ENCODE data around the gene MCOLN1. TPM values are rescaled to one million over a fixed set of nuclear protein-coding genes. Genes with fewer than 3 reads are reported as not detected.
"Not testable (repeated sequence)": the region's sequence is repeated elsewhere in the genome, so short reads cannot be mapped to it uniquely, and the experiment has no call there.

The MCOLN1 gene
- total RNA-seq, 2 donors from 2014 or later, result 22.2 to 31.6 TPM

- ATAC-seq (peak; percentile 81), DNase-seq (peak; percentile 95 to 99)
- intact Hi-C loops (cut with DNase I, micrococcal nuclease), result loop anchor here in 1 of 2 donors (10.0 kb wide), 1 partner anchor 181 kb away; no protein-coding TSS in a partner anchor
Measured at GRCh38 chr19:7535047-7535997, 12.9 kb downstream of the MCOLN1 start, which contains the start of gene PNPLA6. Gene PNPLA6 (plus strand): TSS chr19:7535717. CDS start chr19:7535789, 72 bp downstream.

DNA sequence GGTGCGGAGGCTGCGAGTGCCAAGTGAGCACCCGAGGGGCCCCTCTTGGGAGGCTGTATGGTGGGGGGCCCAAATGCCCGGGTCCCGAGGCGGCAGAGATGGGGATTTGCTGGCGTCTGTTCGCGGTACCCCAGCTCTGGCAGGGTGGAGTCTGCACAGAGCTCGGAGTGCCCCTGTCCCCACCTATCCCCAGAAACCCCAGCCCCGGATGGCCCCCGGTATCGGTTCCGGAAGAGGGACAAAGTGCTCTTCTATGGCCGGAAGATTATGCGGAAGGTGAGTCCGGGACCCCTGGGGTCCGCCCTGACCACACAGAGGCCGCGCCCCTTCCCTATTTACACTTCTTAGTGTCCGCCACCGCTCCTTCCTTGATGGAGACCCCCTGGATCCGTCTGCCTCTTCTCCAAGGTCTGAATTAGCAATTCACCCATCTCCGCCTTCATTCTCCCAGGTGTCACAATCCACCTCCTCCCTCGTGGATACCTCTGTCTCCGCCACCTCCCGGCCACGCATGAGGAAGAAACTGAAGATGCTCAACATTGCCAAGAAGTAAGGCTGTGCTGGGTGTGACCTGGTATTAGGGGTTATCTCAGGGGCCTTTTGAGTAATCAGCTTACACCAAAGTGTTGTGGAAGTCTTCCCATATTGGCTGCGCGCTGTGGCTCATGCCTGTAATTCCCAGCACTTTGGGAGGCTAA lies 13.7 kb downstream of the MCOLN1 start:
- intact Hi-C loops (cut with DNase I, micrococcal nuclease), result loop anchor here in 1 of 2 donors (10.0 kb wide), 1 partner anchor 181 kb away; no protein-coding TSS in a partner anchor
- ATAC-seq (peak; percentile 0), DNase-seq (peak; percentile 46 to 49)

GRCh38 chr19:7538990-7539389 lies 16.6 kb downstream of the MCOLN1 start:
- not testable (repeated sequence) for DNase-seq, ATAC-seq
- intact Hi-C loops (cut with DNase I, micrococcal nuclease), result loop anchor here in 1 of 2 donors (10.0 kb wide), 1 partner anchor 184 kb away; no protein-coding TSS in a partner anchor

DNA sequence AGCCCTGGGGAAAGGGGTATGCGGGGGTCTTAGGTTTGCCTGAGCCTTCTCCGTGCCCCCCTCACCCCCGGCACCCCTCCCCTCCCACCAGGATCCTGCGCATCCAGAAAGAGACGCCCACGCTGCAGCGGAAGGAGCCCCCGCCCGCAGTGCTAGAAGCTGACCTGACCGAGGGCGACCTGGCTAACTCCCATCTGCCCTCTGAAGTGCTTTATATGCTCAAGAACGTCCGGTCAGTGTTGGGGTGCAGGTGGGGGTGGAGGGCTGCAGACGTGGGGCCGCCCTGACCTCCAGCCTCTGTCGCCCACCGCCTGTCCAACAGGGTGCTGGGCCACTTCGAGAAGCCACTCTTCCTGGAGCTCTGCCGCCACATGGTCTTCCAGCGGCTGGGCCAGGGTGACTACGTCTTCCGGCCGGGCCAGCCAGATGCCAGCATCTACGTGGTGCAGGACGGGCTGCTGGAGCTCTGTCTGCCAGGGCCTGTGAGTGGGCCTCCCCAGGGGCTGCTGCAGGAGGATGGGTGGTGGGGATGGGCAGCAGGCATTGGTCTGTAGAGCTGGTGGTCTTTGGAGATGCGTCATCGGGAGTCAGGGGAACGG lies 17.5 kb downstream of the MCOLN1 start:
- no peak for ATAC-seq
- intact Hi-C loops (cut with DNase I, micrococcal nuclease), result loop anchor here in 1 of 2 donors (10.0 kb wide), 1 partner anchor 185 kb away; no protein-coding TSS in a partner anchor

GRCh38 chr19:7540761-7541474 lies 18.5 kb downstream of the MCOLN1 start:
- no peak for ATAC-seq
- intact Hi-C loops (cut with DNase I, micrococcal nuclease), result no loop called here
- DNase-seq, result no peak

More for the DNA sequence above, 17.5 kb downstream of the MCOLN1 start:
- DNase-seq, result no peak

- DNase-seq, result no peak
- no peak for ATAC-seq
- intact Hi-C loops (cut with DNase I, micrococcal nuclease), result no loop called here
Measured at GRCh38 chr19:7541475-7541824, 19.0 kb downstream of the MCOLN1 start.

DNA sequence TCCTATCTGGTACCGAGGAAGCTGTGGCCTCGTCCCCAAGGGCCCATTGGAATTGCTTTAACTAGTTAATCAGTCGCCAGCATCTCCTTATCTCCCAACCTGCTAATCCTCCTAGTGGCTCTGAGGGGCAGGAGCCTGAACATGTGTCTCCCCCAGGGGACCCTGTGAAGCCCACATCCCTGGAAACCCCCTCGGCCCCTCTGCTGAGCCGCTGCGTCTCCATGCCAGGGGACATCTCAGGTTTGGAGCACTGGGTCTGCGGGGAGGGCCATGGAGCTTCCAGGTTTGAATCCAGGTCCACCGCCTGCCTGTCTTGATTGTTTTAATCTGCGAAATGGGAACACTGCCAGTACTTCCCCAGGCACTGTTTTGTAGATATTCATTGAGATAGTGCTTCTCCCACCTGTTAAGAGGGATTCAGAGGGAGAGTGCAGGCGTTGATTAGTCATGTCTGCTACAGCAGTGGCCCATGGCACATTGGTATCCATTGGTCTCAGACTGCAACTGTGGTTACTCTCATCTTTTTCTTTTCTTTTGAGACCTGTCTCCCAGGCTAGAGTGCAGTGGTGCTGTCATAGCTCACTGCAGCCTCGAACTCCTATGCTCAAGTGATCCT lies 19.5 kb downstream of the MCOLN1 start:
- intact Hi-C loops (cut with DNase I, micrococcal nuclease), result no loop called here
- DNase-seq, result no peak
- no peak for ATAC-seq

- DNase-seq (no peak), ATAC-seq (no peak)
- intact Hi-C loops (cut with DNase I, micrococcal nuclease), result no loop called here
Measured at GRCh38 chr19:7542556-7543348, 20.3 kb downstream of the MCOLN1 start.

DNA sequence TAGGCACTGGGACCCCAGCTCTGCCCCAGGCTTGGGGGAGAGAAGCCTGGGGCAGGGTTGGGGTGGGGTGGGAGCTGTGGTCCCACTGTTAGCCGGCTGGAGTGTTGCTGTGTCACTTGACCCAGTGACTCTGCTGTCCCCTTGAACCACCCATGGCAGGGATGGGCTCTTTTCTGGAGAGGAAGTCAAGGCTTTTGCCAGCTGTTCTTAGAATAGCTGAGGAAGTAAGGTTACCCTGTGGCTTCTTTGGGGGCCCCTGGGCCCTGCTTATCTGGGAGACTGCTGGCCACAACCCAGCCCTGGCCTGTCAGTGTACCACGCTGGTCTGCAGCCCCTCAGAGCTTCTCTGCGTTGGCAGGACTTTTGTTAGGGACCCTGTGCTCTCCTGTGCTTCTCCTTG lies 22.2 kb downstream of the MCOLN1 start:
- no peak for ATAC-seq
- no peak for DNase-seq
- intact Hi-C loops (cut with DNase I, micrococcal nuclease), result no loop called here

DNA sequence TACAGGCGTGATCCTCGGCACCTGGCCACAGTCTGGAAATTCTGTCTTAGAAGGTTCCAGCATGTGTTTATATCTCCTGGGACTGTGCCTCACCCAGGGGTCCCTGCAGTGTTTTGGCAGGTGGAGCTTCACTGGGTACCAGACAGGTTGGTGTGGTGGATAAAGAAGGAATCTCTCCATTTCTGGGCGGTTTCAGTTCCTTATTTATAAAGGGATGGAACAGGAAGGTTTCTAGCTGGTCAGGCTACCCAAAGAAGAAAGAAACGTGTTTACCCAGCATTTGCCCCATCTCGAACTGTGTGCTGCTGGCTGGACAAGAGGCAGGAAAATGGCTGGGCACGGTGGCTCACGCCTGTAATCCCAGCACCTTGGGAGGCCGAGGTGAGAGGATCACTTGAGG lies 22.9 kb downstream of the MCOLN1 start:
- no peak for DNase-seq
- ATAC-seq, result no peak
- intact Hi-C loops (cut with DNase I, micrococcal nuclease), result no loop called here

GRCh38 chr19:7545904-7546303 lies 23.5 kb downstream of the MCOLN1 start:
- intact Hi-C loops (cut with DNase I, micrococcal nuclease), result no loop called here
- ATAC-seq, result peak; percentile 84
- DNase-seq, result no peak

DNA sequence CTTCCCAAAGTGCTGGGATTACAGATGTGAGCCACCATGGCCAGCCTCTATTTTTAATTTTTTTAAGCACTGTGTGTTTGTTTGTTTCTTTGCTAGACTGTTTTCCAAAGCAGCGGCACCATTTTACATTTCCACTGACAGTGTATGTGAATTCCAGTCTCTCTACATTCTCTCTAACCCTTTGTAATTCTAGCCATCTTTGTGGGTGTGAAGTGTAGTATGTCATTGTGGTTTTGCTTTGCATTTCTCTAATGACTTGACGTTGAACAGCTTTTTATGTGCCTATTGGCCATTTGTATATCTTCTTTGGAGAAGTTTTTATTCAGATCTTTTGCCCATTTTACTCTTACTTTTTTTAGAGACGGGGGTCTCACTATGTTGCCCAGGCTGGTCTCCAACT lies 24.7 kb downstream of the MCOLN1 start:
- DNase-seq (no peak), ATAC-seq (no peak)
- intact Hi-C loops (cut with DNase I, micrococcal nuclease), result no loop called here

- intact Hi-C loops (cut with DNase I, micrococcal nuclease), result no loop called here
- ATAC-seq, result no peak
- DNase-seq, result no peak
Measured at GRCh38 chr19:7549429-7550148, 27.2 kb downstream of the MCOLN1 start.

DNA sequence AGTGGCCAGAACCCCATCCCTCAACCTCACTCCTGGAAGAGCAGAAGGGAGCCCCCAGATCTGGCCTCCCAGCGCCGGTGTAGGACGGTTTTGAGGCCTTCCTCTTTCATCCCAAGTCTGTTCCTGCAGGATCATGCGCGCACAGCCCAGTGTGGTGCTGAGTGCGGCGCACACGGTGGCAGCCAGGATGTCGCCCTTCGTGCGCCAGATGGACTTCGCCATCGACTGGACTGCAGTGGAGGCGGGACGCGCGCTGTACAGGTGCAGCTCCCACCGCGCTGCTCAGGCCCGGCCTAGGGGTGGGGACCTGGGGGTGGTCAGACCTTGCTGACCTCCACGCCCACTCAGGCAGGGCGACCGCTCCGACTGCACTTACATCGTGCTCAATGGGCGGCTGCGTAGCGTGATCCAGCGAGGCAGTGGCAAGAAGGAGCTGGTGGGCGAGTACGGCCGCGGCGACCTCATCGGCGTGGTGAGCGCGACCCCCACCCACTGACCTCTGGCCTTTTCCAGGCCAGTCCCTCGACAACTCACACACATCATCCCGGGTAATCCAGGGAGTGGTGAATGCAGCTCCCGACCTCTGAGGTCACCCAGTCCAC lies 27.8 kb downstream of the MCOLN1 start:
- intact Hi-C loops (cut with DNase I, micrococcal nuclease), result no loop called here
- no peak for ATAC-seq
- DNase-seq, result no peak

DNA sequence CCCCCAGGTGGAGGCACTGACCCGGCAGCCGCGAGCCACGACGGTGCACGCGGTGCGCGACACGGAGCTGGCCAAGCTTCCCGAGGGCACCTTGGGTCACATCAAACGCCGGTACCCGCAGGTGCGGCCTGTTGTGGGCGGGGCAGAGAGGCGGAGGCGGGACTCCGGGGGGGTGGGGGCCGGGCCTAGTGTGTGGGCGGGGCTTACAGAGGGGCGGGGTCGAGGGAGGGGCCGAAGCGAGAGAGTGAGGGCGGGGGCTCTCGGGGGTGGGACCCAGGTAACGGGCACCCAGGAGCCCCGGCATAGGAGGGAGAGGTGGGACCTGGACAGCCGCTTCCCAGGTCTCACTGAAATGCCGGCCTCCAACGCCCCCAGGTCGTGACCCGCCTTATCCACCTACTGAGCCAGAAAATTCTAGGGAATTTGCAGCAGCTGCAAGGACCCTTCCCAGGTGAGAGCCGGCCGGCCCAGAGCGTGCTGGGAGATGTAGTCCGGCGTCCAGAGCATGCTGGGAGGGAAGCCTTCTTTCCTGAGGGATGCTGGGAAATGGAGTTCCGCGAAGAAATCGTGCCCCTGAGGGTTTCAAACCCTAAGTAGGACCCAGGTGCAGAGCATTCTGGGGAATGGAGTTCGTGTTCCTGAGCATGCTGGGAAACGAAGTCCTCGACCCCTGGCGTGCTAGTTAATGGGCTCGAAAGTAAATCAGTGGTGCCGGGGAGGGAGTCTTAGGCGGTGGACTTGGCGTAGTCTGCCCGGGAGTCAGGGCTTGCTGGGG lies 28.8 kb downstream of the MCOLN1 start:
- DNase-seq (peak; percentile 81 to 83), ATAC-seq (peak; percentile 89)
- intact Hi-C loops (cut with DNase I, micrococcal nuclease), result no loop called here

- DNase-seq, result no peak
- no peak for ATAC-seq
- intact Hi-C loops (cut with DNase I, micrococcal nuclease), result no loop called here
Measured at GRCh38 chr19:7552781-7553180, 30.4 kb downstream of the MCOLN1 start.

Data from left colon (tissue), 2 donors.